ENCODE measurements around the gene CCDC28B.
A peak's percentile ranks its signal among the peaks of the same experiment; 100 is the strongest.

Gene CCDC28B

DNA sequence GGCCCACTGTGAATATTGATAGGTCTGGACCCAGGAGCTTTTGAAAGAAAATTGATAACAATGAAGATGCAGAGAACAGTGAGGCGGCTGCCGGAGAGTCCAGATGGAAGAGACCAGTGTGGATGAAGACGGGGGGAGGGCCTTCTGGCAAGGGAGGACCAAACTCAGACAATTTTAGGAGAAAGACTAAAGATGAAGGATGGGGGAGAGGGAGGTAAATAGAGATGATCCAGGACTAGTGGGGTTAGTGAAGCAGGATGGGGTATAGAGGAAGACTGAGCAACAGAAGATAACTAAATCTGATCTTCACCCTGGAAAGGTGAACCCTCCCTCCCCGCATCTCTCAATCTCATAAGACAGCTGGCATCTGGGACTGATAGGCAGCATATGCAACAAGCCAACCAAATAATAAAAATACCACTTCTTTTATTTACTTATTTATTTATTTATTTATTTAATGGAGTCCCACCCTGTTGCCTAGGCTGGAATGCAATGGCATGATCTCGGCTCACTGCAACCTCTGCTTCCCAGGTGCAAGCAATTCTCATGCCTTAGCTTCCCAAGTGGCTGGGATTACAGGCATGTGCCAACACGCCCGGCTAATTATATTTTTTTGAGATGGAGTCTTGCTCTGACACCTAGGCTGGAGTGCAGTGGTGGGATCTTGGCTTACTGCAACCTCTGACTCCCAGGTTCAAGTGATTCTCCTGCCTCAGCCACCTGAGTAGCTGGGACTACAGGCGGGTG, 32.3 kb downstream of the CCDC28B start:
- TF ChIP-seq, protein P1, sequence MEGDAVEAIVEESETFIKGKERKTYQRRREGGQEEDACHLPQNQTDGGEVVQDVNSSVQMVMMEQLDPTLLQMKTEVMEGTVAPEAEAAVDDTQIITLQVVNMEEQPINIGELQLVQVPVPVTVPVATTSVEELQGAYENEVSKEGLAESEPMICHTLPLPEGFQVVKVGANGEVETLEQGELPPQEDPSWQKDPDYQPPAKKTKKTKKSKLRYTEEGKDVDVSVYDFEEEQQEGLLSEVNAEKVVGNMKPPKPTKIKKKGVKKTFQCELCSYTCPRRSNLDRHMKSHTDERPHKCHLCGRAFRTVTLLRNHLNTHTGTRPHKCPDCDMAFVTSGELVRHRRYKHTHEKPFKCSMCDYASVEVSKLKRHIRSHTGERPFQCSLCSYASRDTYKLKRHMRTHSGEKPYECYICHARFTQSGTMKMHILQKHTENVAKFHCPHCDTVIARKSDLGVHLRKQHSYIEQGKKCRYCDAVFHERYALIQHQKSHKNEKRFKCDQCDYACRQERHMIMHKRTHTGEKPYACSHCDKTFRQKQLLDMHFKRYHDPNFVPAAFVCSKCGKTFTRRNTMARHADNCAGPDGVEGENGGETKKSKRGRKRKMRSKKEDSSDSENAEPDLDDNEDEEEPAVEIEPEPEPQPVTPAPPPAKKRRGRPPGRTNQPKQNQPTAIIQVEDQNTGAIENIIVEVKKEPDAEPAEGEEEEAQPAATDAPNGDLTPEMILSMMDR (IDR thresholded peaks at IDR 0.05; ENCODE audit: control extremely low read depth, extremely low read depth, low read depth, missing control alignments), result no peak
- DNase-seq (ENCODE audit: extremely low spot score), result no peak
- CTCF ChIA-PET, result interaction anchor here (1.7 to 2.5 kb wide), 3 partner anchors 15 to 168 kb away, joined by 4 to 12 read pairs (median 7); no protein-coding TSS in a partner anchor
- POLR2A ChIA-PET, result interaction anchor here (1.2 kb wide), 1 partner anchor 8 kb away, joined by 3 read pairs; no protein-coding TSS in a partner anchor

DNA sequence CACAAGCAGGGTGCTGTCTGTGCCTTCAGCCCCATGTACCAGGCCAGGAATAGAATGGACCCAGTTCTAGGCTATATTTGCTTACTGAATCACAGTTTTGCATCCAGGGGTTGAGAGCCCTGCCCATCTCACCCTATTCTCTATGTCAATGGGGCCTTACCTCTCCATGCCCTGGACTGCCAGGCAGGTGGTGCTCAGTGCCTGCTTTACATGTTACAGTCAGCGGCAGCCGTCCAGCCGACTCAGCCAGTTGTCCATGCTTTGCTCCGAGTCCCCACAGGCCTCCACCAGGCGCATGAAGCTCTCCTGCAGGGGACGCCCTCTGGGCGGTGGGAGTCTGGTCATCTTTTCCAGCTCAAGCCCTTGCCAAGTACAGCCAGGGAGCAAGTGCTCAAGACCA, 34.4 kb downstream of the CCDC28B start:
- CTCF ChIA-PET, result interaction anchor here (1.1 to 10.0 kb wide), 3 partner anchors 17 to 81 kb away, joined by 3 to 104 read pairs (median 13); partner anchors contain the start of genes FAM167B and LCK
- no peak for DNase-seq (ENCODE audit: extremely low spot score)
- TF ChIP-seq, protein P1 (IDR thresholded peaks at IDR 0.05; ENCODE audit: control extremely low read depth, extremely low read depth, low read depth, missing control alignments), result no peak
- POLR2A ChIA-PET, result interaction anchor here (2.1 kb wide), 1 partner anchor 101 kb away, joined by 6 read pairs; the partner anchor contains the start of gene MARCKSL1

DNA sequence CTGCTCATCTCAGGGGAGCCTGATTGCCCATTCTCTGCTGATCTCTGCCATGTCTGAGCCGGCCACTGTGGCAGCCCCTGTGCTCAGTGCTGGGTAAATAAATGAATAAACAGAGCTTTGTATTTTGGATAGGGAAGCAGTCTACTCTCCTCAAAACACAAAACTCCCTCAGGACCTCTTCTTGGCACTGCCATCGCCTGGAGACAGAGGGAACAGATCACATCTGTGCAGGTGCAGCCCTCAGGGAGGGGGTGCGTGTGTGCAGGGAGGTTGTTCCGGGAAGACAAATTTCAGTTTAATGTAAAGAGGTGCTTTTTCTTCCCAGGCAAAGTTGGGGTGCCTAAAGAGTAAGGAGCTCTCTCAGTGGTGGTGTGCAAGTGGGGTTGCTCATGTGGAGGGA, 38.9 kb downstream of the CCDC28B start:
- CTCF ChIA-PET, result interaction anchor here (1.4 to 14.4 kb wide), 4 partner anchors 10 to 78 kb away, joined by 4 to 156 read pairs (median 63); partner anchors contain the start of genes FAM167B and LCK
- TF ChIP-seq, protein P1 (IDR thresholded peaks at IDR 0.05; ENCODE audit: control extremely low read depth, extremely low read depth, low read depth, missing control alignments), result no peak
- POLR2A ChIA-PET, result no interaction called here
- no peak for DNase-seq (ENCODE audit: extremely low spot score)

DNA sequence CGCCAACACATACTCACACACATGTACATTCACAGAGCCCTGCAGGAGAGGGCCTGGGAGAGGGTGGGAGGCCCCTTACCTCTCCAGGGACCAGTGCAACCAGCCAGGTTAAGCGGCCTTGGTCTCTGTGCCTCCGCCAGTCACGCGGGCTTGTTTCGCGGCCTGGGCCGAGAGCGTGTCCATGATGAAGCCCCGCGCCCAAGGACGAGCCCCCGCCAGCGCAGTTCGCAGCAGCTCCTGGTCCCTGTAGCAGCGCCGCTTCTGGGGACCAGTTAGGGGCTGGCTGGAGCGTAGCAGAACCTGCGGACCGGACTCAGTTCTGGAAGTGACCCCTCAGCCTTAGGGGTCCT, 39.4 kb downstream of the CCDC28B start:
- TF ChIP-seq, protein P1 (IDR thresholded peaks at IDR 0.05; ENCODE audit: control extremely low read depth, extremely low read depth, low read depth, missing control alignments), result no peak
- no peak for DNase-seq (ENCODE audit: extremely low spot score)
- ChIA-PET POLR2A (no interaction called here), CTCF (interaction anchor here (0.9 to 14.4 kb wide), 6 partner anchors 10 to 111 kb away, joined by 3 to 156 read pairs (median 14); partner anchors contain the start of genes FAM167B and LCK)

DNA sequence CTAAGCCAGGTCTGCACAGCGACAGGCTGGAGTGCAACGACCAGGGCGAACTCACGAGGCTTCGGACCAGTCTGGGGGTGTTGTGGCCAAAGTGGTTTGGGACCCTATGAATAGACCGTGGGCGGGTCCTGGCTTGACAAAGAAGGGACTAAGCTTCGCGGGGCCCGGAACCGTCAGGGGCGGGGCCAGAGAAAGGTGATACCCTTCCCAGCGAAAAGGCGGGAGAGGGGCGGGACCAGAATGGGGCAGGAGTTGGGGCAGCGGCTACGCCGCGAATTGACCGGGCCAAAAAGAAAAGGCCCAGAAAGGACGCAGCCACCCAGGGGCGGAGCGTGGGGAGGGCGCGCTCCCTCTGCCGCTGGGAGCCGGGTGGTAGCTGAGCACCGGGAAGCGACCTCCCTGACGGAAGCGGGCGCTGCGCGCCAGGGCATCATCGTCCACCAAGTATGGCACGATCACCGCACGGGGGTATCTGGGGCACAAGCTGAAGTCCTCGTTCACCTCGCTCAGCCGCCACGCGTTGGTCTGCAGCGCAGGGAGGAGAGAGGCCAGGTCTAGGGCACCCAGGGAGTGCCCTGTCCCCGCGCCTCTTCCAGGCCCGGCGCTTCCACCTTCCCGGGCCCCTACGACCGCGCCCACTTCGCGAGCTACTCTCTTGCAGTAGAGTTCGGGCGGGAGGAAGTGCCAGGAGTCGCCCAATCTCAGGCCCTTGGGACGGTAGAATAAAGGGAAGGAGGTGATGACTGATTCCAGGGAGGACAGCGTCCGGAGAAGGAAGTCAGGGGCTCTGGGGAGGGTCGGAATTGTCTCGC, 40.0 kb downstream of the CCDC28B start:
- POLR2A ChIA-PET, result interaction anchor here (1.0 to 1.8 kb wide), 3 partner anchors 8 to 96 kb away, joined by 3 to 5 read pairs (median 4); partner anchors contain the start of genes LCK and MARCKSL1
- CTCF ChIA-PET, result interaction anchor here (0.6 to 14.4 kb wide), 12 partner anchors 11 to 237 kb away, joined by 3 to 156 read pairs (median 4); partner anchors contain the start of genes FAM167B and LCK
- no peak for DNase-seq (ENCODE audit: extremely low spot score)

More for the DNA sequence above, 40.0 kb downstream of the CCDC28B start:
- TF ChIP-seq, protein P1 (IDR thresholded peaks at IDR 0.05; ENCODE audit: control extremely low read depth, extremely low read depth, low read depth, missing control alignments), result peak; percentile 22
